H1 (cell line): ENCODE results near the gene GIN1. TPM values are rescaled to one million over a fixed set of nuclear protein-coding genes. Genes with fewer than 3 reads are reported as not detected.

ENCODE experiments used
- CTCF ChIA-PET: fragments of 300-600 bp; sonication (Branson Sonifier 250); formaldehyde crosslinking; loops from one replicate; lab custom pipeline; 2021; ENCODE audit not compliant: partially characterized antibody; lab: Charles Lee
- POLR2A ChIA-PET: fragments of 300-600 bp; sonication (Branson Sonifier 250); formaldehyde crosslinking; loops from one replicate; lab custom pipeline; 2021; ENCODE audit warnings: inconsistent platforms; ENCODE audit not compliant: partially characterized antibody; lab: Charles Lee
- DNase-seq, 2 experiments: peaks; one replicate each; pipeline versions ENCODE4 v3.0.0 to v3.0.0-alpha.2; 2010 to 2022; ENCODE audit warnings: low spot score in 2 of 2, low read depth in 1 of 2, mixed read lengths in 1 of 2
- FAIRE-seq: peaks from 2 replicates; lab custom pipeline; 2011; peaks lifted over from hg19 to GRCh38; lab: Jason Lieb, UNC
- H2AFZ ChIP-seq: 2 replicates; pipeline ENCODE4 v1.8.1; 2012; ENCODE audit warnings: low read length, inconsistent platforms
- H2AK5ac ChIP-seq: 2 replicates; pipeline ENCODE4 v1.6.1; 2013; ENCODE audit warnings: low read depth, low read length
- H2BK120ac ChIP-seq: replicated peaks from 2 replicates; pipeline ENCODE3; 2013; ENCODE audit warnings: low read depth, low read length, inconsistent platforms
- H2BK12ac ChIP-seq: 2 replicates; pipeline ENCODE4 v1.6.1; 2013; ENCODE audit warnings: low read depth, low read length
- H2BK15ac ChIP-seq: 2 replicates; pipeline ENCODE4 v1.6.1; 2013; ENCODE audit warnings: low read length
- H2BK20ac ChIP-seq: 2 replicates; pipeline ENCODE4 v1.6.1; 2013; ENCODE audit warnings: low read length
- H2BK5ac ChIP-seq: 2 replicates; pipeline ENCODE4 v1.6.1; 2013; ENCODE audit warnings: low read depth, low read length
- H3K14ac ChIP-seq: 2 replicates; pipeline ENCODE4 v1.6.1; 2013; ENCODE audit warnings: inconsistent platforms; ENCODE audit not compliant: insufficient read length
- H3K18ac ChIP-seq: 2 replicates; pipeline ENCODE4 v1.6.1; 2013; ENCODE audit warnings: low read length; ENCODE audit errors: extremely low read depth
- H3K23ac ChIP-seq: 2 replicates; pipeline ENCODE4 v1.6.1; 2013; ENCODE audit warnings: inconsistent platforms; ENCODE audit not compliant: insufficient read length
- H3K23me2 ChIP-seq: 2 replicates; pipeline ENCODE4 v1.6.1; 2013; ENCODE audit warnings: low read depth, low read length
- H3K27ac ChIP-seq: 2 replicates; pipeline ENCODE4 v1.6.1; 2011; ENCODE audit warnings: low read depth, low read length, inconsistent platforms
- H3K27me3 ChIP-seq, 4 experiments: replicated peaks in 1 of 4; 1 replicate in 1 of 4; 2 replicates in 3 of 4; pipeline versions ENCODE4 v1.6.1 to v1.8.1; 2011 to 2013; ENCODE audit warnings: low read length in 3 of 4, mild to moderate bottlenecking in 3 of 4, inconsistent platforms in 2 of 4, mixed read lengths in 2 of 4, moderate library complexity in 1 of 4; ENCODE audit not compliant: control insufficient read depth in 3 of 4, insufficient read depth in 3 of 4; ENCODE audit errors: extremely low read depth in 1 of 4
- H3K36me3 ChIP-seq, 4 experiments: 2 replicates each; pipeline versions ENCODE4 v1.6.1 to v1.8.1; 2011 to 2013; ENCODE audit warnings: mild to moderate bottlenecking in 4 of 4, low read length in 3 of 4, moderate library complexity in 2 of 4, control low read depth in 1 of 4, inconsistent platforms in 1 of 4; ENCODE audit not compliant: insufficient read depth in 4 of 4, control insufficient read depth in 2 of 4
- H3K4ac ChIP-seq: replicated peaks from 2 replicates; pipeline ENCODE3; 2013; ENCODE audit warnings: low read length, low read depth, mixed read lengths, inconsistent platforms; ENCODE audit not compliant: insufficient read length
- H3K4me1 ChIP-seq, 4 experiments: replicated peaks in 1 of 4; 1 replicate in 1 of 4; 2 replicates in 3 of 4; pipeline versions ENCODE4 v1.6.1 to v1.8.1; 2011 to 2013; ENCODE audit warnings: low read length in 3 of 4, inconsistent platforms in 2 of 4, mixed read lengths in 1 of 4; ENCODE audit not compliant: insufficient read depth in 4 of 4, control insufficient read depth in 3 of 4
- H3K4me2 ChIP-seq, 2 experiments: 2 replicates each; pipeline versions ENCODE4 v1.6.1 to v1.8.1; 2011 to 2013; ENCODE audit warnings: low read depth in 2 of 2, low read length in 2 of 2, control low read depth in 1 of 2, inconsistent platforms in 1 of 2, mild to moderate bottlenecking in 1 of 2; ENCODE audit not compliant: insufficient read depth in 1 of 2
- H3K4me3 ChIP-seq, 4 experiments: fragments of 200-600, 300-600 bp in 1 of 4; sonication (generic), shearing (Covaris generic), sonication (Bioruptor Twin) in 1 of 4; 2 replicates each; pipeline versions ENCODE4 v1.5.1 to v1.8.1; 2011 to 2016; ENCODE audit warnings: low read length in 4 of 4, low read depth in 3 of 4, control low read depth in 2 of 4, inconsistent platforms in 2 of 4, mild to moderate bottlenecking in 2 of 4, mixed read lengths in 1 of 4, moderate library complexity in 1 of 4; ENCODE audit not compliant: insufficient read depth in 2 of 4; ENCODE audit errors: extremely low read depth in 1 of 4
- H3K56ac ChIP-seq: replicated peaks from 2 replicates; pipeline ENCODE3; 2013; ENCODE audit warnings: low read depth, mild to moderate bottlenecking, mixed read lengths, low read length, inconsistent platforms; ENCODE audit not compliant: insufficient read length
- H3K79me1 ChIP-seq: 2 replicates; pipeline ENCODE4 v1.6.1; 2013; ENCODE audit warnings: low read depth, low read length, control low read depth
- H3K79me2 ChIP-seq, 2 experiments: 2 replicates each; pipeline versions ENCODE4 v1.6.1 to v1.8.1; 2012 to 2013; ENCODE audit warnings: low read length in 2 of 2, mild to moderate bottlenecking in 2 of 2, inconsistent platforms in 1 of 2; ENCODE audit not compliant: insufficient read depth in 2 of 2, control insufficient read depth in 1 of 2
- H3K9ac ChIP-seq, 4 experiments: replicated peaks in 1 of 4; 1 replicate in 1 of 4; 2 replicates in 3 of 4; pipeline versions ENCODE4 v1.6.1 to v1.8.1; 2011 to 2013; ENCODE audit warnings: low read depth in 3 of 4, low read length in 3 of 4, control low read depth in 2 of 4, mild to moderate bottlenecking in 2 of 4, moderate library complexity in 2 of 4, inconsistent platforms in 1 of 4; ENCODE audit errors: extremely low read depth in 1 of 4
- H3K9me3 ChIP-seq, 2 experiments: 2 replicates each; pipeline versions ENCODE4 v1.6.1 to v1.8.1; 2012 to 2013; ENCODE audit warnings: mild to moderate bottlenecking in 2 of 2, moderate library complexity in 2 of 2, control low read depth in 1 of 2, inconsistent platforms in 1 of 2, low read depth in 1 of 2, low read length in 1 of 2, mixed read lengths in 1 of 2; ENCODE audit not compliant: insufficient read depth in 2 of 2
- H4K20me1 ChIP-seq, 2 experiments: replicated peaks in 1 of 2; 2 replicates each; pipeline versions ENCODE3 to v1.8.1; 2011 to 2013; ENCODE audit warnings: inconsistent platforms in 2 of 2, low read length in 2 of 2, mild to moderate bottlenecking in 1 of 2; ENCODE audit not compliant: insufficient read depth in 2 of 2, control insufficient read depth in 1 of 2
- H4K5ac ChIP-seq: 2 replicates; pipeline ENCODE4 v1.6.1; 2013; ENCODE audit warnings: low read length, low read depth, mixed read lengths, inconsistent platforms; ENCODE audit not compliant: insufficient read length
- H4K8ac ChIP-seq: 2 replicates; pipeline ENCODE4 v1.8.0; 2013; ENCODE audit warnings: mild to moderate bottlenecking, moderate library complexity, low read length, inconsistent platforms; ENCODE audit not compliant: insufficient read depth; ENCODE audit errors: extremely low read depth
- H4K91ac ChIP-seq: replicated peaks from 2 replicates; pipeline ENCODE3; 2013; ENCODE audit warnings: low read length, mixed read lengths, inconsistent platforms; ENCODE audit not compliant: insufficient read length
- BRCA1 ChIP-seq: IDR thresholded peaks from 2 replicates; pipeline ENCODE4 v1.6.1; 2012; ENCODE audit warnings: low read depth, low read length, improper control_type of control experiment
- CBX5 ChIP-seq: fragments of 300-800, 300-1000 bp; sonication (generic); IDR thresholded peaks from 2 replicates; pipeline ENCODE4 v1.7.1; 2016; ENCODE audit warnings: antibody characterized with exemption, low read length, low read depth
- CBX8 ChIP-seq: fragments of 300-800, 300-1000 bp; sonication (generic); IDR thresholded peaks from 2 replicates; pipeline ENCODE4 v1.7.1; 2016; ENCODE audit warnings: low read depth, low read length, borderline replicate concordance
- HDAC6 ChIP-seq: IDR thresholded peaks from one replicate; pipeline ENCODE4 v1.7.1; 2012; ENCODE audit warnings: low read depth, mild to moderate bottlenecking, inconsistent platforms, low read length, moderate library complexity
- JUND ChIP-seq: IDR thresholded peaks from 2 replicates; pipeline ENCODE4 v1.6.1; 2011; ENCODE audit warnings: mild to moderate bottlenecking, improper control_type of control experiment, low read length
- KDM4A ChIP-seq: IDR thresholded peaks from one replicate; pipeline ENCODE4 v1.7.1; 2012; ENCODE audit warnings: low read depth, mild to moderate bottlenecking, moderate library complexity, low read length, inconsistent platforms; ENCODE audit not compliant: severe bottlenecking
- POLR2AphosphoS5 ChIP-seq: IDR thresholded peaks from 2 replicates; pipeline ENCODE4 v1.6.1; 2011; ENCODE audit warnings: low read depth, low read length
- POU5F1 ChIP-seq: IDR thresholded peaks from 2 replicates; pipeline ENCODE4 v1.6.1; 2011; ENCODE audit warnings: low read depth, mild to moderate bottlenecking, low read length, moderate library complexity
- RAD21 ChIP-seq, 2 experiments: IDR thresholded peaks in 1 of 2; conservative IDR thresholded peaks in 1 of 2; 2 replicates each; pipeline ENCODE4 v1.6.1; 2011; ENCODE audit warnings: low read depth in 2 of 2, low read length in 2 of 2, improper control_type of control experiment in 1 of 2, inconsistent platforms in 1 of 2, mild to moderate bottlenecking in 1 of 2, moderate library complexity in 1 of 2
- SP1 ChIP-seq: IDR thresholded peaks from 2 replicates; pipeline ENCODE4 v1.6.1; 2011; ENCODE audit warnings: low read depth, low read length
- SP2 ChIP-seq: IDR thresholded peaks from 2 replicates; pipeline ENCODE4 v1.6.1; 2012; ENCODE audit warnings: mild to moderate bottlenecking, low read length, inconsistent platforms
- SP4 ChIP-seq: IDR thresholded peaks from 2 replicates; pipeline ENCODE4 v1.6.1; 2012; ENCODE audit warnings: low read length, inconsistent platforms
- TAF7 ChIP-seq: optimal IDR thresholded peaks from 2 replicates; pipeline ENCODE3; 2011; ENCODE audit warnings: low read depth, mild to moderate bottlenecking, inconsistent platforms, low read length, moderate library complexity, borderline replicate concordance
- USF2 ChIP-seq: IDR thresholded peaks from 2 replicates; pipeline ENCODE4 v1.6.1; 2011; ENCODE audit warnings: low read length, improper control_type of control experiment
- WGBS, 2 experiments: shearing (Covaris generic) in 1 of 2; methylation state at CpG; one replicate each; pipeline versions ENCODE4 v1.1.6 to v1.1.7; 2013 to 2015; ENCODE audit warnings: low lambda C conversion rate in 2 of 2, mixed read lengths in 2 of 2, inconsistent platforms in 1 of 2, low coverage in 1 of 2, missing lambda C conversion rate in 1 of 2; ENCODE audit not compliant: insufficient replicate concordance in 2 of 2, insufficient coverage in 1 of 2, insufficient read length in 1 of 2; ENCODE audit errors: extremely low coverage in 1 of 2, missing lambda C conversion rate in 1 of 2; 5-methylcytosine and 5-hydroxymethylcytosine counted together
- polyA plus RNA-seq, 7 experiments: library from polyadenylated mRNA; depleted of rRNA in 3 of 7; stranded (reverse) in 5 of 7; unstranded in 2 of 7; fragments of >200 nt in 5 of 7; fragments of 200-250 nt in 2 of 7; gene quantifications; 1 replicate in 5 of 7; 2 replicates in 1 of 7; 4 replicates in 1 of 7; pipeline versions ENCODE4 v1.2.1 to v1.2.3, GENCODE V29; 2011 to 2013; ENCODE audit warnings: missing spikeins in 2 of 7, mixed read lengths in 2 of 7
- total RNA-seq: library from RNA; stranded (reverse); fragmentation: NEBNext Ultra II Directional; extraction: Animal tissue kit (Norgen Biotek cat#: 25700); gene quantifications from 2 replicates; pipeline ENCODE4 v1.2.1, GENCODE V29; 2021

The GIN1 gene
- total and polyA plus RNA-seq, 2 of the 8 experiments (the other 6 are each of a cell fraction or from before 2014, with no cell fraction given), result 1.9 to 7.1 TPM

- no peaks in the 10 kb centered on the region for H3K27me3 ChIP-seq
- no peak overlapping the region for H3K56ac ChIP-seq
- no peak overlapping the region for H2BK120ac ChIP-seq
- no peak overlapping the region for H4K91ac ChIP-seq
- H3K23ac ChIP-seq, result no peak overlapping the region
- no peak overlapping the region for H4K8ac ChIP-seq
- no peak overlapping the region for H2AK5ac ChIP-seq
- no peak overlapping the region for H2AFZ ChIP-seq
- no peak overlapping the region for H2BK5ac ChIP-seq
- H3K27ac ChIP-seq, result no peak overlapping the region
- no peak overlapping the region for H3K4ac ChIP-seq
- H2BK15ac ChIP-seq, result no peak overlapping the region
- H3K36me3 ChIP-seq, result no peaks in the 10 kb centered on the region
- FAIRE-seq (no peak), DNase-seq (no peak)
- no peak overlapping the region for H2BK12ac ChIP-seq
- no peak overlapping the region for H2BK20ac ChIP-seq
- ChIA-PET POLR2A (no interaction called here), CTCF (interaction anchor here (1.0 to 2.3 kb wide), 2 partner anchors 16 to 22 kb away, joined by 3 to 5 read pairs; no protein-coding TSS in a partner anchor)
- WGBS, 2 experiments, result 94% methylated on average over 4 of the region's 4 CpGs; no CpG with 5 or more reads in 1 of the 2 experiments
- no peak overlapping the region for H3K4me2 ChIP-seq
- no peaks in the 10 kb centered on the region for H4K20me1 ChIP-seq
- H3K4me3 ChIP-seq, result no peak overlapping the region
- no peaks in the 10 kb centered on the region for H3K79me1 ChIP-seq
- no peak overlapping the region for H4K5ac ChIP-seq
- peaks cover 0 to 3% (median under 1%) of the 10 kb centered on the region in 4 experiments; a peak in 2 of 7 replicates for H3K4me1 ChIP-seq
- no peak overlapping the region for H3K18ac ChIP-seq
- H3K9me3 ChIP-seq, result no peaks in the 10 kb centered on the region
- H3K79me2 ChIP-seq, result peaks cover 0 to 53% of the 10 kb centered on the region in 2 experiments; a peak in 2 of 4 replicates
- H3K14ac ChIP-seq, result no peak overlapping the region
- H3K23me2 ChIP-seq, result peaks cover 4% of the 10 kb centered on the region
- no peak overlapping the region for H3K9ac ChIP-seq
- TF ChIP-seq SP4, result no peak
- TF ChIP-seq CBX8, result no peak
- TF ChIP-seq SP1, result no peak
- no peak for TF ChIP-seq CBX5
- no peak for TF ChIP-seq KDM4A
- TF ChIP-seq USF2, result no peak
- no peak for TF ChIP-seq POLR2AphosphoS5
- TF ChIP-seq RAD21 (IDR thresholded peaks at IDR 0.05 in 1 of 2, conservative IDR thresholded peaks at IDR 0.05 in 1 of 2; ENCODE audit: low read depth in 2 of 2, low read length in 2 of 2), result no peak
- no peak for TF ChIP-seq JUND
- no peak for TF ChIP-seq TAF7
- no peak for TF ChIP-seq SP2
- TF ChIP-seq POU5F1, result no peak
- no peak for TF ChIP-seq HDAC6
- no peak for TF ChIP-seq BRCA1
These were observed 2.4 kb downstream of the GIN1 start for GRCh38 chr5:103117471-103117991.
